SIG-M5 treated with dmso at 0.1 percent for 504 hours (cell line): ENCODE measurements around the gene GJC3.
A peak's percentile ranks its signal among the peaks of the same experiment; 100 is the strongest.
"Not testable (repeated sequence)": the region's sequence is repeated elsewhere in the genome, so short reads cannot be mapped to it uniquely, and the experiment has no call there.

Experiments
- DNase-seq: peaks from one replicate; lab custom pipeline; 2025; ENCODE audit not compliant: unreplicated experiment; lab: John Stamatoyannopoulos, UW

GJC3 gene

DNA sequence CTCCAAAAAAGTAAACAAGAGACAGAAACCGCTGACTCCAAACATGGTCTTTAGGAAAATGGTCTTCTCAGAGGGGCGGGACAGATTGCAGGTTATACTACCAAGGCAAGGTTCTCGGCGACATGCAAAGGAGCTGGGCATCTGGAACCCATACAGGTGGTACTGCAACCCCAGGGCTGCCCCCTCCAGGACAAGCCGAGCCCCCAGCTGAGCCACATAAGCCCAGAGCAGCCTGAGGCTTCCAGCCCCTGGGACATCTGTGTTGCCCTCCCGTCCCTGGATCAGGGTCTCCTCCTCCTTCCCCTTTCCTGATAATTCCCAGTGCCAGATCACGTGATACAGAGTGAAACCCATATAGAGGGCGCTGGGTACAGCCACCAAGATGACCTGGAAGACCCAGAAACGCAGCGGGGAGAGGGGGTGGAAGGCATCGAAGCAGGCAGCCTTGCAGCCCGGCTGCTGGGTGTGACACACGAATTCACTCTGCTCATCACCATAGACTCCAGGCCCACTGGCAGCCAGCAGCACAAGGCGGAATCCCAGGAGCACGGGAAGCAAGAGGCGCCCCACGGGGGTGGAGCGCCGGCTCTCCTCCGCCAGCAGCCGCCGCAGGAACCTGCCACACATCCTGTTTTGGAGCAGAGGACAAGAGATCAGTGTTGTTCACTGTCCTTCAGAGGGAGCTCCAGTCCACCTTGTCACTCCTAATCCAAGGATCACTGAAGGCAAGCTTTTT is at the start of gene GJC3:
TSS of gene GJC3 (minus strand) at position 627 of the 736 bp plus-strand sequence. CDS start at position 627, 0 bp downstream.
- peak; percentile 70 for DNase-seq

- no peak for DNase-seq
Measured at GRCh38 chr7:99976626-99977025, 47.2 kb upstream of the GJC3 start.

- no peak for DNase-seq
Measured at GRCh38 chr7:99975782-99976521, 46.5 kb upstream of the GJC3 start, which contains the start of gene AZGP1. Gene AZGP1, minus strand, starts transcription at chr7:99976031. Its CDS starts 11 bp downstream, at chr7:99976020.

GRCh38 chr7:99974681-99975080 is 45.3 kb upstream of the GJC3 start:
- no peak for DNase-seq

DNA sequence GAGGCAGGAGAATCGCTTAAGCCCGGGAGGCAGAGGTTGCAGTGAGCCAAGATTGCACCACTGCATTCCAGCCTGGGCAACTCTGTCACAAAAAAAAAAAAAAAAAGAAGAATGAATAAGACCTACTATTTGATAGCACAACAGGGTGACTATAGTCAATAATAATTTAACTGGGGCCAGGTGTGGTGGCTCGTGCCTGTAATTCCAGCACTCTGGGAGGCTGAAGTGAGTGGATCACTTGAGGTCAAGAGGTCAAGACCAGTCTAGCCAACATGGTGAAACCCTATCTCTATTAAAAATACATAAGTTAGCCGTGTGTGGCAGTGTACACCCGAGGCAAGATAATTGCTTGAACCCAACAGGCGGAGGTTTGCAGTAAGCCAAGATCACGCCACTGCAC is 44.4 kb upstream of the GJC3 start:
- DNase-seq, result not testable (repeated sequence)

GRCh38 chr7:99971242-99971641 is 41.8 kb upstream of the GJC3 start:
- no peak for DNase-seq

DNA sequence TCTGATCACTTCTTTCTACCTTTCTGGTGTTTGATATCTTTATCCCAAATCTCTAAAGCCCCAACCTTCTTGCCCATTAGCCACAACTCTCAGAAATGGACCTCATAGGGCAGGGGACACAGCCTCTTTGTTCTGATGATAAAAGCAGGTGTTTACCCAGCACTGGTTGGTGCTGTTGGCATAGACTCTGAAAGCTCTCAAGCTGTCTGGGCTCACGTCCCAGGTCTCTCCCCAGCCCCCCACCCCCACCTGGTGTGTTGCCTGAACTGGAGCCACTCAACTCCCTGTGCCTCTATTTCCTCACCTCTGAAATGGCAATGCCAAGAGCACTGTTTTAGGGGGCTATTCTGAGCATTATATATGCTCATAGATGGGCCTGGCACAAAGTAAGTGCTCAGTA is 40.4 kb upstream of the GJC3 start:
- DNase-seq, result not testable (repeated sequence)

DNA sequence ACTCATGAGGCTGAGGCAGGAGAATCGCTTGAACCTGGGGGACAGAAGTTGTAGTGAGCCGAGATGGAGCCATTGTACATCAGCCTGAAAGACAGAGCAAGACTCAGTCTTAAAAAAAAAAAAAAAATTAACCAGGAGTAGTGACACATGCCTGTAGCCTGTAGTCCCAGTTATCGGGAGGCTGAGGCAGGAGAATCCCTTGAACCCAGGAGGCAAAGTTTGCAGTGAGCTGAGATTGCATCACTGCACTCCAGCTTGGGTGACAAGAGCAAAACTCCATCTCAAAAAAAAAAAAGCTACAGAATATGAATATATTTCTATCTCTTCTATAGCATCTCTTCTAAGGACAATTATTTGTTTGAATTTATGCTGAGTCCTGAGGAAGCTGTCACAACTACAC is 39.9 kb upstream of the GJC3 start:
- no peak for DNase-seq

DNA sequence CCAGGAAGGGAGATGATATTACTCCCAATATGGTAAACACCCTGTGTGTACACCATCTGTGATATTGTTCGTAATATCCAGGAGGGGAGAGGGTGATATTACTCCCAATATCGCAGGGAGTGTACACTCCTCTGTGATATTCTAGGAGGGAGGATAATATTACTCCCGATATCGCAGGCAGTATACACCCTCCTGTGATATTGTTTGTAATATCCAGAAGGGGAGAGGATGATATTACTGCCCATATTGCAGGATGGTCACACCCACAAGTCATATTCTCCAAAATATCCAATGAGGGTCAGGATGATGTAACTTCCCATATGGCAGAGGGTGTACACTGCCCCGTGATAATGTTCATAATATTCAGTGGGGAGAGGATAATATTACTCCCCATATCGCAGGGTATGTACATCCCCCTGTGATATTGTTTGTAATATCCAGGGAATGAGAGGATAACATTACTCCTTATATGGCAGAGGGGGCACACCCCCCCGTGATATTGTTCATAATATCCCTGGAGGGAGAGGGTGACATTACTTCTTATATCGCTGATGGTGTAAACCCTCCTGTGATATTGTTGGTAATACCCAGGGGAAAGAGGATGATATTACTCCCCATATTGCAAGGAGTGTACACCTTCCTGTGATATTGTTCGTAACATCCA is 29.3 kb upstream of the GJC3 start:
- no peak for DNase-seq

DNA sequence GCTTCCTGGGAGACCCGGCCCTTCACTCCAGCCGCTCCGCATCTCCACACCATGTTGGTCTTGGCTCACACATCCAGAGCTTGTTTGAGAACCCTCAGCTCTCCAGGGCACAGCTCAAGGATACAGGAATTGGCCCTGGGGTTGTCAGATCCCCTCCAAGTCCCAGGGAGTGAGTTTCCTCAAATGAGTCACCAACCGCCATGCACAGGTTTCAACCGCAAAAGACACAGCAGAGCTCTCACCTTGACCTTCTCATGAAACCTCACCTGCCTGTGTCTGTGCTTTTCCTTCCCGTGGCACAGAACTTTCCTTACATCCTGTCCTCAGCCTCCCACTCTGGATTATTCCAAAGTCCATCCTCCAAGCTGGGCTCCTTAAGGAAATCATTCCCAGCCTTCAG is 25.8 kb upstream of the GJC3 start:
- no peak for DNase-seq

DNA sequence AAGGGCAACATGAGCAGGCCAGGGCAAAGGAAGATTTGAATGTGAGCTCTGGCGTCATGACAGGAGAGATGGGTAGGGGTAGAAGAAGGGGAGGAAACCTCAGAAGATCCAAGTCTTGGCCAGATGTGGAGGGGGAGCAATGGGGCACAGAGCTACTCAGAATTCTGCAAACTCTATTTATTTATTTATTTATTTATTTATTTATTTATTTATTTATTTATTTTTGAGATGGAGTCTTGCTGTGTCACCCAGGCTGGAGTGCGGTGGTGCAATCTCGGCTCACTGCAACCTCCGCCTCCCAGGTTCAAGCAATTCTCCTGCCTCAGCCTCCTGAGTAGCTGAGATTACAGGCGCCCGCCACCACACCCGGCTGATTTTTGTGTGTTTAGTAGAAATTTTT is 25.2 kb upstream of the GJC3 start:
- not testable (repeated sequence) for DNase-seq

DNA sequence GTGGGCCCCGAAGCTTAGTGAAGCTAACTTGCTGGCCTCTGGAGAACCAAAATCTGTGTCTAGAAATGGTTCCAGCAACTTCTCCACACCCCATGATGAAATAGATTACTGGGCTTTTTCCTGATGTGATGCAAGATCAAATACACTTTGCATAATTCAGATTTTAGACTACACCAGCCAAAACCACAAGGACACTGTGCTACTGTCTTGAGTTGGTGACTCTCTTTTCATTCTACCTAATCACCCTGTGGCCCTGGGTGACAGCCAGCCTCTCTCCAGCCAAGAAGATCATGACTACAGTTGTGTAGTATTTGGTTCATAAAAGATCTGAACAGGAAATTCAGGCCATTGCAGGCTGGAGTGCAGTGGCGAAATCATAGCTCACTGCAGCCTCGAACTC is 24.2 kb upstream of the GJC3 start:
- DNase-seq, result peak; percentile 74

DNA sequence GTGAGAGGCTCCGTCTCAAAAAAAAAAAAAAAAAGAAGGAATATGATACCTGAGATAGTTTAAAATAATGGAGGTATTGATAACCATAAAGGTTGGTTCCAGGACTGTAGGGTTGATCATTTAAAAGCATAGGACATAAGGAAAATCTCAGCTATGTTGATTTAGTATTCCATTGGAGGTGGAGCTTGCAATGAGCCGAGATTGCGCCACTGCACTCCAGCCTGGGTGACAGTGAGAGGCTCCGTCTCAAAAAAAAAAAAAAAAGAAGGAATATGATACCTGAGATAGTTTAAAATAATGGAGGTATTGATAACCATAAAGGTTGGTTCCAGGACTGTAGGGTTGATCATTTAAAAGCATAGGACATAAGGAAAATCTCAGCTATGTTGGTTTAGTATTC is 23.2 kb upstream of the GJC3 start:
- DNase-seq, result not testable (repeated sequence)

DNA sequence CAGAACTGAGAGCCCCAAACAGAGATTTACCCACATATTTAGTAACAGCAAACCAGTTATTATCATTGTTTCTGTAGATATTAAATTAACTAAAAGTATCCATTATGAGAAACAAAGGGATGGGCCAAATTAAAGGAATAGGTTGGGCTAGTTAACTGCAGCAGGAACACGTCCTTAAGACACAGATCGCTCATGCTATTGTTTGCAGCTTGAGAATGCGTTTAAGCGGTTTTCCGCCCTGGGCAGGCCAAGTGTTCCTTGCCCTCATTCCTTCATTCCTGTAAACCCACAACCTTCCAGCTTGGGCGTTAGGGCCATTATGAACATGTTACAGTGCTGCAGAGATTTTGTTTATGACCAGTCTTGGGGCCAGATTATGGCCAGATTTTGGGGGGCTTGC is 21.4 kb upstream of the GJC3 start:
- DNase-seq, result not testable (repeated sequence)

- DNase-seq, result peak; percentile 30
Measured at GRCh38 chr7:99949645-99950228, 20.3 kb upstream of the GJC3 start.

DNA sequence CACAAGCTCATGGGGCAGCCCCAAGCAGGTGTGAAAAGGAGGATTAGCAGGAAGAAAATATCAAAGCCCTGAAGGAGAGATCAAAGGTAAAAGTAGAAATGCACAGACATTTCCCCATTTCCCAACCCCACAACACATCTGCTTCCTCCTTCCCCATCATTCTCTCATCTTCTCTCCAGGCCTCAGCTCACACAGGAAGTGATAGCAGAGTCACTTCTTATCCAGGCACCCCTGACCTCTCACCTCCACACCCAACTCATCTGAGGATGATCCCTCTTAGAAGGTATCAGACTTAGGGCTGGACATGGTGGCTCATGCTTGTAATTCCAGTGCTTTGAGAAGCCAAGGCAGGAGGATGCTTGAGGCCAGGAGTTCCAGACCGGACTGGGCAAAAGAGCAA is 18.2 kb upstream of the GJC3 start:
- no peak for DNase-seq

GRCh38 chr7:99944497-99945070 is 15.2 kb upstream of the GJC3 start:
- DNase-seq, result no peak

GRCh38 chr7:99943641-99944496 is 14.4 kb upstream of the GJC3 start:
- DNase-seq, result no peak

GRCh38 chr7:99938296-99938695 is 8.9 kb upstream of the GJC3 start:
- no peak for DNase-seq

DNA sequence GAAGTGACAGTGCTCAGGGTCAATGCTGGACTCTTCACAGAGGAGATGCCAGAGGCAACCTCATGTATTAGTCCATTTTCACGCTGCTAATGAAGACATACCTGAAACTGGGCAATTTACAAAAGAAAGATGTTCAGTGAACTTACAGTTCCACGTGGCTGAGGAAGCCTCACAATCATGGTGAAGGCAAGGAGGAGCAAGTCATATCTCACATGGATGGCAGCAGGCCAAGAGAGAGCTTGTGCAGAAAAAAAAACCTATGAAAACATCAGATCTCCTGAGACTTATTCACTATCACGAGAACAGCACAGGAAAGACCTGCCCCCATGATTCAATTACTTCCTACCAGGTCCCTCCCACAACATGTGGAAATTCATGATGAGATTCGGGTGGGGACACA is 5.6 kb upstream of the GJC3 start:
- DNase-seq, result not testable (repeated sequence)
